Measurements from ENCODE around the gene CHRM3. TPM values are rescaled to one million over a fixed set of nuclear protein-coding genes. Genes with fewer than 3 reads are reported as not detected.

Gene CHRM3
- 71.1 TPM for total RNA-seq

GRCh38 chr1:239386453-239387303 lies at the start of gene CHRM3:
Gene CHRM3, plus strand, starts transcription at chr1:239386568. Its CDS starts 520,884 bp downstream, at chr1:239907452.

